ENCODE results near the gene MRFAP1L1. TPM values are rescaled to one million over a fixed set of nuclear protein-coding genes. Genes with fewer than 3 reads are reported as not detected.
A peak's percentile ranks its signal among the peaks of the same experiment; 100 is the strongest.

Gene MRFAP1L1
- total and polyA plus RNA-seq, 4 donors: 29.8 to 41.8 (median 30.7) TPM

DNA sequence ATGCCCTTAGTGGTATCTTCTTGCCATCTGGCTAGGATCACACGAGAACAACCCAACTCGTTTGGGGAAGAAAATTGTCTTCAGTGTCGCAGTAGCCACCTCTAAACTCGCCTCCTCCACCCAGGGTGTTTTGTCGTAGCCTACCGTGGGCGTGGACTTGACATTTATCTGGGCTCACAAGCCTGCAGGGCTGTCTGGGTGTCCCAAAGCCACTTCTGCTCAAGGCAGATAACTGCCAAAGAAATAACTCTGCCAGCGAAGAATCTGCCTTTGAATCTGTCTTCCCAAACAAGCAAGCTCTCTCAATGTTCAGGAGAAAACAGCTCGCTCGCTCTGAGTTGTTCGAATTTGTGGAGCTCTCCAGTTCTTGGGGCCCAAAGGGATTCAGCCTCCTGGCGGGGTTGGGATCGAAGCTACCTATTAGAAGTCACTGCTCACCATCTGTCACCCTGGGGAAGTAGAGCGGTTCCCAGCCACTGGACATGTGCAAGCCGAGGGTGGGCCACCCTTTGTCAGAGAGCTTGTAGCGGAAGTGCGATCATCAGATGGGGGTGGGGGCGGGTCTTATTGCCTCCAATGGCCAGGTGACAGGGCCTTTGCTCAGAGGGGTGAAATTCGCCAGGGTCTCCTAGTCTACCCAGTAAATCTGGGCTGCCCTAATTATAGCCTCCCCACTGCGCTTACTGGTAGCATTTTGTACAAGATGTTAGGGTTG is 21.1 kb upstream of the MRFAP1L1 start:
- H3K27ac ChIP-seq (ENCODE audit: low read depth in 1 of 2, low read length in 2 of 2): no peak overlapping the region
- H3K4me1 ChIP-seq (ENCODE audit: control insufficient read depth in 4 of 4, insufficient read depth in 4 of 4, low read length in 3 of 4): peaks cover 14 to 49% (median 32%) of the 10 kb centered on the region in 4 donors
- H3K4me3 ChIP-seq (ENCODE audit: low read depth in 1 of 3, low read length in 3 of 3): no peak overlapping the region
- DNase-seq (ENCODE audit: low spot score): peak; percentile 82
- WGBS: 82% methylated on average over 20 of the region's 20 CpGs
- TF ChIP-seq CTCF (IDR thresholded peaks at IDR 0.05; ENCODE audit: low read depth, low read length, missing input control): no peak
- TF ChIP-seq, protein P1, sequence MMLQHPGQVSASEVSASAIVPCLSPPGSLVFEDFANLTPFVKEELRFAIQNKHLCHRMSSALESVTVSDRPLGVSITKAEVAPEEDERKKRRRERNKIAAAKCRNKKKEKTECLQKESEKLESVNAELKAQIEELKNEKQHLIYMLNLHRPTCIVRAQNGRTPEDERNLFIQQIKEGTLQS (IDR thresholded peaks at IDR 0.05): no peak
- no peak for TF ChIP-seq JUND (IDR thresholded peaks at IDR 0.05)
- TF ChIP-seq, protein P2, sequence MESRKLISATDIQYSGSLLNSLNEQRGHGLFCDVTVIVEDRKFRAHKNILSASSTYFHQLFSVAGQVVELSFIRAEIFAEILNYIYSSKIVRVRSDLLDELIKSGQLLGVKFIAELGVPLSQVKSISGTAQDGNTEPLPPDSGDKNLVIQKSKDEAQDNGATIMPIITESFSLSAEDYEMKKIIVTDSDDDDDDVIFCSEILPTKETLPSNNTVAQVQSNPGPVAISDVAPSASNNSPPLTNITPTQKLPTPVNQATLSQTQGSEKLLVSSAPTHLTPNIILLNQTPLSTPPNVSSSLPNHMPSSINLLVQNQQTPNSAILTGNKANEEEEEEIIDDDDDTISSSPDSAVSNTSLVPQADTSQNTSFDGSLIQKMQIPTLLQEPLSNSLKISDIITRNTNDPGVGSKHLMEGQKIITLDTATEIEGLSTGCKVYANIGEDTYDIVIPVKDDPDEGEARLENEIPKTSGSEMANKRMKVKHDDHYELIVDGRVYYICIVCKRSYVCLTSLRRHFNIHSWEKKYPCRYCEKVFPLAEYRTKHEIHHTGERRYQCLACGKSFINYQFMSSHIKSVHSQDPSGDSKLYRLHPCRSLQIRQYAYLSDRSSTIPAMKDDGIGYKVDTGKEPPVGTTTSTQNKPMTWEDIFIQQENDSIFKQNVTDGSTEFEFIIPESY (IDR thresholded peaks at IDR 0.05): no peak
- no peak for TF ChIP-seq FOXA2 (IDR thresholded peaks at IDR 0.05)
- no peak for TF ChIP-seq HNF4A (conservative IDR thresholded peaks at IDR 0.05)
- no peak for TF ChIP-seq NR2F2 (IDR thresholded peaks at IDR 0.05)
- TF ChIP-seq HNF4G (IDR thresholded peaks at IDR 0.05): no peak
- no peak for TF ChIP-seq FOXA1 (IDR thresholded peaks at IDR 0.05)
- TF ChIP-seq, protein P3, sequence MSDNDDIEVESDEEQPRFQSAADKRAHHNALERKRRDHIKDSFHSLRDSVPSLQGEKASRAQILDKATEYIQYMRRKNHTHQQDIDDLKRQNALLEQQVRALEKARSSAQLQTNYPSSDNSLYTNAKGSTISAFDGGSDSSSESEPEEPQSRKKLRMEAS (IDR thresholded peaks at IDR 0.05): no peak
- TF ChIP-seq TAF1 (conservative IDR thresholded peaks at IDR 0.05): no peak
- no peak for TF ChIP-seq YY1 (IDR thresholded peaks at IDR 0.05)
- TF ChIP-seq REST (IDR thresholded peaks at IDR 0.05): no peak
- no peak for TF ChIP-seq SP1 (IDR thresholded peaks at IDR 0.05)
- no peak for TF ChIP-seq GABPA (IDR thresholded peaks at IDR 0.05 in 1 of 2, conservative IDR thresholded peaks at IDR 0.05 in 1 of 2)
- no peak for TF ChIP-seq RXRA (IDR thresholded peaks at IDR 0.05)
- TF ChIP-seq RAD21 (IDR thresholded peaks at IDR 0.05): no peak
- TF ChIP-seq EGR1 (IDR thresholded peaks at IDR 0.05; ENCODE audit: low read depth in 2 of 2): no peak
- no peaks in the 10 kb centered on the region for H3K27me3 ChIP-seq (ENCODE audit: control insufficient read depth in 4 of 4, insufficient read depth in 4 of 4, low read length in 3 of 4)
- H3K36me3 ChIP-seq (ENCODE audit: control insufficient read depth in 4 of 4, insufficient read depth in 3 of 4, low read depth in 1 of 4, low read length in 3 of 4): no peaks in the 10 kb centered on the region
- H3K9me3 ChIP-seq (ENCODE audit: control insufficient read depth in 4 of 4, low read length in 3 of 4): no peaks in the 10 kb centered on the region
- H3K9ac ChIP-seq (ENCODE audit: low read depth in 1 of 2, low read length in 2 of 2): no peak overlapping the region
